NCI-H526 treated with DMSO at 0.1 percent for 48 hours (cell line): Measurements from ENCODE around the gene BLMH.
"Not testable (repeated sequence)": the region's sequence is repeated elsewhere in the genome, so short reads cannot be mapped to it uniquely, and the experiment has no call there.

ENCODE experiments used
- DNase-seq: peaks from one replicate; lab custom pipeline; 2025; lab: John Stamatoyannopoulos, UW

Gene BLMH

GRCh38 chr17:30228011-30228410 lies 63.7 kb downstream of the BLMH start:
- no peak for DNase-seq

DNA sequence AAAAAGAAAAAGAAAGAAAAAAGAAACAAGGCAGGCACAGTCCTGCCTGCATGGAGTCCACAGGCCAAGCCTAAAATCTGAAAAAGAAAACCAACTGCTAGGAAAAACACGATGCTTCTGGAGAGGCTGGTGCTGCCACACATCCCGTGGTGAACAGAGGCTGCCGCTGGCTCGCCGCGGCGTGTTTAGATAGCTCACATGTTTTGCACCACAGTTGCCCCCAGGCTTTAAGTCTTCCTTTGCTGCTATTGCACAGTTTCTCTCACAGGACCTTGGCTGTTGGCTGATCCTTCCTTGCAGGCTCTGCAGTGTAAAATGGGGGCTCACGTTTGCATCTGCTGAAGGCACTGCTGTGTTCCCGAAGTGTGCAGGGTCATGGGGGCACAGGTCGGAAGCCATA lies 64.9 kb downstream of the BLMH start:
- no peak for DNase-seq

DNA sequence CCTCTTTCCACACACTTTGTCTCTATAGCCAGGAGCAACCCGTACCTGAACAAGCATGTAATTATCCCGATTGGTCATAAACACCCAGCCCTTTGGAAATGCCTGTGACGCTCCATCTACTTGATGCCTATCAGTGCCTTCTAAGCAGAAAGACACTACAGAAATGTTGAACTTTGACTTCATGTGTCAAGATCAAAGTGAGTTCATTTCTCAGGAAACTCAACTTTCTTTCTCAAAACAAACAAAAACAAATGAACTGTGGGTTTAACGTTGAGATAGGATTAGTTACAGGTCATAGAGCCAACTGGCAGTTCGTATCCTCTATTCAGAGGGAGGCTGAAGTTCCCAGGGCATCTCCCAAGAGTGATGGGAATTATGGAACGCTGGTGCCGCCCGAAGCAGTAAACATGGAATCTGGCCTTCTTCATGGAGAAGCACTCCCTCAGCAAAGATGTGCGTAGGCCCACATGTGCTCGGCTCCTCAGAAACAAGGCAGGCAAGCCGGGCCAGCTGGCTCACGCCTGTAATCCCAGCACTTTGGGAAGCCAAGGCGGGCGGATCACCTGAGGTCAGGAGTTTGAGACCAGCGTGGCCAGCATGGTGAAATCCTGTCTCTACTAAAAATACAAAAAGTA lies 65.7 kb downstream of the BLMH start:
- no peak for DNase-seq

DNA sequence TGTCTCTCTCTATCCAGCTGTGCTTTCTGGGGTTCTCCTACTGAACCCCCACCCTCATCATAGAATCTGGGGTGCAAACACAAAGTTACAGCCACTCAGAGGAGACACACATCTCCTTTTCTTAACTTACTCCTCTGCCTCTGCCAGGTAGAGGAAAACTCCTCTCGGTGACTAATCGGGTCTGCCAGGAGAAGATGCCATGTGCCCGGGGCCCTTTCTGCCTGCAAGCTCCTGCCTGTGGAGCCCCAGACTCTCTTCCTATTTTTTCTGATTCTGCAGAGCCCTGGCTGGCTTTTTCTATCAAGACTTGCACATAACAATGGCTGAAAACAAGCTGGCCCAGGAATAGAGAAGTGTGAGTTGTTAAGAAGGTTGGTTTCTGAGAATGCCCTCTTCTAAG lies 66.6 kb downstream of the BLMH start:
- DNase-seq, result no peak

DNA sequence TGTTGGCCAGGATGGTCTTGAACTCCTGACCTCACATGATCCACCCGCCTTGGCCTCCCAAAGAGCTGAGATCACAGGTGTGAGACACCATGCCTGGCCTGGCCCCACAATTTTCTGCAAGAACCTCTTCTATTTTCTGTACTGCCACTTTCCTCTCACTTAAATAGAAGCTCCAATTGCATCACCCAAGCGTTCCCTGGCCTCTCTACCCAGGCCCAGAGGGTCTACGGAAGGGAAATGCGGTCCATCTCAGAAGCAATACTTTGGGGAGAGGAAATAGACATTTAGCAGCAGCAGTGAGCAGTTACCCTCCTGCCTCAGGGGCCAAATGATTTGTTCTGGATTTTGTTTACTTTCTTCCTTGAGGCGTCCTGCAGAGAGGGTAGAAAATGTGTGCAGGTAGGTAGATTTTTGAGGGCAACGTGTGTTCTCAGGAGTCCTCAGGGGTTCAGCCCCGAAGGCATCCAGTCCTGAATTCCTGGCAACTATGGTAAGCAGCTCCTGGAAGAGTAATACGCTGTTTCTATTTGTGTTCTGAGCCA lies 67.3 kb downstream of the BLMH start:
- DNase-seq, result no peak

- peak; percentile 15 for DNase-seq
Measured at GRCh38 chr17:30222721-30223175, 69.0 kb downstream of the BLMH start.

GRCh38 chr17:30222251-30222650 lies 69.5 kb downstream of the BLMH start:
- no peak for DNase-seq

- DNase-seq, result no peak
Measured at GRCh38 chr17:30221346-30221745, 70.4 kb downstream of the BLMH start.

- no peak for DNase-seq
Measured at GRCh38 chr17:30220414-30220813, 71.3 kb downstream of the BLMH start.

- DNase-seq, result no peak
Measured at GRCh38 chr17:30219833-30220232, 71.9 kb downstream of the BLMH start.

DNA sequence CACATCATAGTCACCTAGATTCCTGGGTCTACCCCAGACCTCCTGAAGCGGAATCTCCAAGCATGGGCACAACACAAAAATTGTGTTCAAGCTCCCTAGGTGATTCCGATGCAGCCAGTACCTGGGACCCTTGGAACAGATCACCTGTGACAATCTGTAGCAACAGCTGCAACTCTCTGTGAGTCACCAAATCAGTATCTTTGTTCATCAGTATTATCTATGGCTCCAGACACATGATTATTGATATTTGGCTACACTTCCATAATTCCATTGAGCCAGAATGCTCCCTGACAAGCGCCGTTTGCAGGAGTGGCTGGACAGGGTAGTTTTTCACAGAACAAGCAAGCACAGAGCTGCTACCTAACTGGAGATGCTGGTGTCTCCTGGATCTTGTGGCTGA lies 72.4 kb downstream of the BLMH start:
- DNase-seq, result no peak

- no peak for DNase-seq
Measured at GRCh38 chr17:30218799-30219198, 72.9 kb downstream of the BLMH start.

DNA sequence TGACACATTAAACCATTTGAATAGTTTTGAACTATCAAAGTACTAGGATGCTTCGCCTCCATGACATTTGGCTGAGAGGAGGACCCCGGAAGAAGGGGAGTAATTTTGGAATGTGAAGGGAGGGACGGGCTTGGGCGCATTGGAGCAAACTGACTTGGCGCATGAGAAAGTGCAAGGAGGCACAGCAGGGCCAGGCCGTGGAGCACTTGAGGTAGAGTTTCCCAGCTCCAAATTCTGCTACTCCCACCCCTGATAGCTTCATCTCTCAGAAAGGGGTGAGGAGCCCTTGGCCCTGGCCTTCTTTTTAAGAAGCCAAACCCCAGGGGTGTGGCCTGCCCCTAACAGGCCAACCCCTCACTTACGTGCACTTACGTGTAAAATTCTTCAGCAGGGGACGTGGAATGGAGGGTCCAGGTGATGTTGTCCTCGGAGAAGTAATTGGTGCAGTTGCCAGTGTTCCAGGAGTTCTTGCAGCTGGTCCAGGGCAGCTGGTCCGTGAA lies 73.9 kb downstream of the BLMH start:
- no peak for DNase-seq

DNA sequence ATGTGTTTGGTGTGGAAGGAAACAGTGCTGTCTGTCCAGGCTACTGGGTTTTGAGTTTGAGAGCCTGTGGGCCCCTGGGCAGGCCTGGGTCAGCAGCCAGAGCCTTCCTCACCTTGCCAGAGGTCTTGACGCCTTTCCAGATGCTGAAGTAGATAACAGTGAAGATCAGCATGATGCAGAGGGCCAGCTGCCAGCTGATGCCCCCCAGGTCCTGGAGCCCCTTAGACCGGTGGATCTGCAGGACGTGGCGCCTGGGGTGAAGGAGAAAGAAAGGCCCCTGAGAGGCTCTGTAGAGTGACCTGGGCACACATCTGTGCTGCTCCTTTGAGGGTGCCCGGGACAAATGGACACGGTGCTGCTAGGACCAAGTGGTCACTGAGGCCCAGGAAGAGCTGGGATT lies 74.7 kb downstream of the BLMH start:
- DNase-seq, result no peak

DNA sequence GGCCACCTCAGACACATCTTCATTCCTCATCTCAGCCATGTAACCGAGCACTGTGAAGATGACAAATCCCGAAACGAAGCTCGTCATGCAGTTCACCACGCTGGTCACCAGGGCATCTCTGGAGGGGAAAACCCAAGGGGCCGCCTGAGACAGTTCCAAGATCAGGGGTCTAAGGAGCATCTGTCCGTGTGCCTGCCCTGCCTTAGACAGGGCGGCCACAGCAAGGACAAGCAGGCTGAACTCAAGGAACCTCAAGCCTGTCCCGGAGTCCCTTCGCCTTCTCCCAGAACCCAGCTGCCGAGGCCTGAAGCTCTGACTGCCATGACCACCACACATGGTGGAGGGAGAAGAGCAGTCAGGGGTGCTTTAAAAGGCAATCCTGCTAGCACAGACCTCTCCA lies 79.0 kb downstream of the BLMH start:
- DNase-seq, result no peak

DNA sequence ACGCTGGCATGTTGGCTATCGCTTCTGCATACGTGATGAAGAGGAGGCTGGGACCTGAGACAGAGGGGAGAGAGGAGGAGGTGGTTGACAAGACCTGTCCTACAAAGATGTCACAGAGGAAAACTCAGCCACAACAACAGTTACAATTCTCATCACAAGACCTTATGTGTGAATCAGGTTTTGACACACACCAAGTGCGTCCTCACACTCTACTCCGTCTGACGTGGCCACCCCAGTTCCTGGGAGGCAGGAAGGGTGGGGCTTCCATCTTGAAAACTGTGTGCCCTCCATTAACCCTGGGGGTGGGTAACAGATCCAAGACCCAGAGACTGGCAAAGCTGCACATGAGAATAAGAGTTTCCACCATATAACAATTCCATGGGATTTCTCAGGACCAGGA lies 80.4 kb downstream of the BLMH start:
- no peak for DNase-seq

DNA sequence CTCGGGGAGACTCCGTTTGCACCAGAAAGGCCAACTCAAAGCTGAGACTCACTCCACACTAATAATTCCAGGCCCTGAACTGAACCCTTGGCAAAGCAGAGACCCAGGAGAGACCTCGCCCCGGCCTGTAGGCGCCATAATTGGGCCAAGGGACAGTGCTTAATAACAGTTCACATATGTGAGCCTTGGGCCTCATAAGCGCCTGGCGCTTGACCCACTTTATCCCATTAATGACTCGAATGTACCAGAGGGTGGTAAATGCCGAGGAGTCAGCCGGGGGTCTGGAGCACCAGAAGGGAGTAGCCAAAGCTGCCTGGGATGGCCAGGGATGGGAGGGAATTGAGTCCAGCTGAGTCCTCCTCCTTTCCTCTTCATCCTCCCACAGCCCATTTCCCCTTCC lies 80.8 kb downstream of the BLMH start:
- DNase-seq, result no peak

- no peak for DNase-seq
Measured at GRCh38 chr17:30210366-30210765, 81.4 kb downstream of the BLMH start.

DNA sequence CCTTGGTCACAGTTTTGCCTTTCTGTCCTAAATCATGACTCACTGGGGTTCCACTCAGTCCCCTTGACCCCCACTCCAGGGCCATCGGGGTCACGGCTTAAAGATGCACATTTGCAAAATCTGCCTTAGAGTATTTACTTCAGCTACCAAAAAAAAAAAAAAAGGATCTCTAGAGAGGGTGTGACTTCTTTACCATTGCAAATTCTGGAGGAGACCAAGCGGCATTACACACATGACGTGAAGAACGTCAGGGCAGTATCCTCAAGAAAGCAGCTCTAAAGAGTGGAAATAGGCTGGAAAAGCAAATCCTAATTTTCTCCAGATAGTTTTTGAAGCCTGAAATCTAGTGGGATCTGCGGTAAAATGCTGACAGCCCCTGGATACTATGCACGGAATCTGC lies 81.8 kb downstream of the BLMH start:
- DNase-seq, result no peak

- DNase-seq, result no peak
Measured at GRCh38 chr17:30208214-30208613, 83.5 kb downstream of the BLMH start.

DNA sequence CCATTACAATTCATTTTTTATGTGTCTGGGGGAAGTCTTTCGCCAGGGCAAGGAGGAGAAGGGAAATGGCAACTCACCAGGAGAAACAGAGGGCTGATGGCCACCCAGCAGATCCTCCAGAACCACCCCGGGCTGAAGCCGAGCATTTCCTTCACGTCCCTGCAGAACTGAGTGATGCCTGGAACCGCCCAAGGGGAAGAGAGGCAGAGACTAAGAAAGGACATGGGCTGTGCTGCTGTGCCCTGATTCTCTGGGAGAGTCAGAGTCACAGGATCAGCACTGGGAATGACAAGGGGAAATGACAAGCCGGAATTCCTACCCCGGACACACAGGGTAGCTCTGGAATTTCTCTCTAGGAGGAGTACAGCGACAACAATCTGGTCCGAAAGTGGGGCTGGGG lies 84.1 kb downstream of the BLMH start:
- DNase-seq, result no peak

DNA sequence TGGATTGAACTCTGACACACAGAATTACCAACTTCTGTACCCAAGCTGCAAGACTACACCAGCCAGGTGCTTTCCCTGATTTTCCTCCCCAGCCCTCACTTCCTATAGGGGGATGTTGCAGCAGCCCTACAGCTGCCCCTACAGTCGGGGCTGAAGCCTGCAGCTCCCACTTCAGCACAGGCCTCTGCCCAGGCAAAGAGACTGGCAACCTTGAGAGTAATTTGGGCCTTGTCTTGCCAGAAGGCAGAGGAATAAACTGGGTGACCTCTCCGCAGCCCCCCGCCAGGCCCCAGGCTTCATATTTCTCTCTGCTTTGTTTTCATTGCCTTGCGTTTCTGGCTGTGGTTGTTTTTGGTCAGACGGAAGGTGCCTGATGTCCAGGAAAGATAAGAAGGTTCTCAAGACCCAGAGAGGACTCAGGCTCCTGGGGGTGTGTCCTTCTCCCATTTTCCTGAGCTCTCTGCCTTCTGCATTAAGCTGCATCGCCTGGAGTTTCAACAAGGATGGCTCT lies 88.2 kb downstream of the BLMH start:
- DNase-seq, result no peak

GRCh38 chr17:30200656-30201055 lies 91.1 kb downstream of the BLMH start:
- not testable (repeated sequence) for DNase-seq

DNA sequence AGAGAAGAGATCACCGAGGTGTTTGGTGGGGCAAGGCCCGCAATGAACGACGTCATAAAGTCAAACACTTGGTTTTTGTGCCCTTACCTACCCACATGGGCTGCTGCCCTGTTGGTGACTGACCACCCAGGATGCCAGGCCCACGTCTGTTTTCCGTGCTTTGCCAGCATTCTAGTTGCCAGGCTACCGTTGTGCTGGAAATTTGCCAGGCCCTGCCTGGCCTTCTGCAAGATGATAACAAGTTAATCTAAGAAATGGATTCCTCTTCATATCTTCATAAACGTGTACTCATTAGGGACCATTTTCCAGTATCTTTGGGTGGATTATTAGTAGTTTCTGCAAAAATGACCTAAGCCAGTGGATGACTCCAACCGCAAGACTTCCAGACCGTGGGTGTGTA lies 91.6 kb downstream of the BLMH start:
- no peak for DNase-seq
